Dendritic cell treated with granulocyte-macrophage colony-stimulating factor and Interleukin-4, amounts not matched to agents 40 ng/mL and 50 ng/mL, for 4 days (primary cell): ENCODE measurements around the gene VPS18.

Experiments
- H3K27ac Mint-ChIP-seq: one replicate; pipeline ENCODE4 v1.8.0; 2022; ENCODE audit warnings: mild to moderate bottlenecking, mixed read lengths
- H3K27me3 Mint-ChIP-seq: one replicate; pipeline ENCODE4 v1.8.0; 2022; ENCODE audit warnings: mild to moderate bottlenecking, mixed read lengths
- H3K36me3 Mint-ChIP-seq: one replicate; pipeline ENCODE4 v1.8.0; 2022; ENCODE audit warnings: low read depth, mixed read lengths
- H3K4me1 Mint-ChIP-seq: one replicate; pipeline ENCODE4 v1.8.0; 2022; ENCODE audit warnings: low read depth, mixed read lengths
- H3K4me3 Mint-ChIP-seq: one replicate; pipeline ENCODE4 v1.8.0; 2022; ENCODE audit warnings: mild to moderate bottlenecking, moderate library complexity, mixed read lengths
- H3K9me3 Mint-ChIP-seq: one replicate; pipeline ENCODE4 v1.8.0; 2022; ENCODE audit warnings: mixed read lengths
- intact Hi-C: fragments of 100-400 bp; cut with micrococcal nuclease; formaldehyde crosslinking; loops from one replicate; pipeline ENCODE4 v1.15.0; 2022

VPS18 gene

DNA sequence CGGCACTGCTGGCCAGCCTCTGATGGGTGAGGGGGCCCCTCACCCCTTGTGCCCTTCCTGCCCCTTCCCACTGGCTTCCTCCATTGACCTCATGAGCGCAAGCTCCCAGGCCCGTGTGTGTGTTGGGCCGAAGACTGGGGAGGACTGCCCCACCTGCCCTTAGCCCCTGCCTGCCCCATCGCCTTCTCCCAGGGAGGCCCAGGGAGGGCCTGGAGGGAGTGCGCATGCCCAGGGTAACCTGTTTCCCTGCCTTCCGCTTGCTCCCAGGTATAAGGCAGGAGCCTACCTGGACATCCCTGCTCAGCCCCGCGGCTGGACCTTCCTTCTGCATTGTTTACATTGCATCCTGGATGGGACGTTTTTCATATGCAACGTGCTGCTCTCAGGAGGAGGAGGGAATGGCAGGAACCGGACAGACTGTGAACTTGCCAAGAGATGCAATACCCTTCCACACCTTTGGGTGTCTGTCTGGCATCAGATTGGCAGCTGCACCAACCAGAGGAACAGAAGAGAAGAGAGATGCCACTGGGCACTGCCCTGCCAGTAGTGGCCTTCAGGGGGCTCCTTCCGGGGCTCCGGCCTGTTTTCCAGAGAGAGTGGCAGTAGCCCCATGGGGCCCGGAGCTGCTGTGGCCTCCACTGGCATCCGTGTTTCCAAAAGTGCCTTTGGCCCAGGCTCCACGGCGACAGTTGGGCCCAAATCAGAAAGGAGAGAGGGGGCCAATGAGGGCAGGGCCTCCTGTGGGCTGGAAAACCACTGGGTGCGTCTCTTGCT is 43.7 kb downstream of the VPS18 start:
- Mint-ChIP-seq H3K4me1 (peaks cover 44% of the 10 kb centered on the region), H3K27me3 (peaks cover 16% of the 10 kb centered on the region), H3K36me3 (no peaks in the 10 kb centered on the region), H3K27ac (peak overlapping the region; percentile 14), H3K4me3 (no peak overlapping the region), H3K9me3 (no peaks in the 10 kb centered on the region)
- intact Hi-C loops = no loop called here

DNA sequence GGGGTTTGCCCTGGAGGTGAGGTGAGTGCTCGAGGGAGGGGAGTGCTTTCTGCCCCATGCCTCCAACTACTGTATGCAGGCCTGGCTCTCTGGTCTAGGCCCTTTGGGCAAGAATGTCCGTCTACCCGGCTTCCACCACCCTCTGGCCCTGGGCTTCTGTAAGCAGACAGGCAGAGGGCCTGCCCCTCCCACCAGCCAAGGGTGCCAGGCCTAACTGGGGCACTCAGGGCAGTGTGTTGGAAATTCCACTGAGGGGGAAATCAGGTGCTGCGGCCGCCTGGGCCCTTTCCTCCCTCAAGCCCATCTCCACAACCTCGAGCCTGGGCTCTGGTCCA is 44.3 kb downstream of the VPS18 start:
- no peak overlapping the region for H3K4me3 Mint-ChIP-seq
- H3K27ac Mint-ChIP-seq = peak overlapping the region; percentile 14
- intact Hi-C loops = no loop called here
- no peaks in the 10 kb centered on the region for H3K9me3 Mint-ChIP-seq
- peaks cover 13% of the 10 kb centered on the region for H3K27me3 Mint-ChIP-seq
- H3K4me1 Mint-ChIP-seq = peaks cover 42% of the 10 kb centered on the region
- H3K36me3 Mint-ChIP-seq = no peaks in the 10 kb centered on the region

DNA sequence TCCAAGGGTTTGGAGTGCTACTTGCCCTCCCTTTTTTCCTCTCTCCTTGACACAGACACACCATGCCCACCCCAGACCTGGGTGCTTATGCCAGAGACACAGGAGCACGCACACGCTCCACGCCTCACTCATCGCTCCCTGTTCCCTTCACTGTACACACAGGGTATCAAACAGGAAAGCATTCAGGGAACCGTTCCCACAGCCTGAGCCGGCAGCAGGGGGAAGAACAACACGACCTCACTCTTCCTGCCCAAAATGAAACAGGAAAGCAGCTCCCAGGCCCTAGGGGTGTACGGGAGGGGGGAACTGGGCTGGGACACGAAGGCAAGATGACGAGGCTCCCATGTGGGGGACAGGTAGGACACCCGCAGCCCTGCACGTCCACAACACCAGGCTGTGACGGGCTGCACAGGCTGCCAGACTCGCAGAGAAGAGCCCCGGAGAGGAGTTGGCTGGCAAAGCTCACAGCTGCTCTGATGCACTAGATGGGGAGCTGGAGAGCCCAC is 46.1 kb downstream of the VPS18 start:
- peak overlapping the region; percentile 59 for H3K4me3 Mint-ChIP-seq
- peak overlapping the region; percentile 83 for H3K27ac Mint-ChIP-seq
- peaks cover 48% of the 10 kb centered on the region for H3K4me1 Mint-ChIP-seq
- H3K9me3 Mint-ChIP-seq = no peaks in the 10 kb centered on the region
- H3K27me3 Mint-ChIP-seq = peaks cover 17% of the 10 kb centered on the region
- no peaks in the 10 kb centered on the region for H3K36me3 Mint-ChIP-seq
- intact Hi-C loops = loop anchor here (5.0 kb wide), 1 partner anchor 33 kb away; no protein-coding TSS in a partner anchor

DNA sequence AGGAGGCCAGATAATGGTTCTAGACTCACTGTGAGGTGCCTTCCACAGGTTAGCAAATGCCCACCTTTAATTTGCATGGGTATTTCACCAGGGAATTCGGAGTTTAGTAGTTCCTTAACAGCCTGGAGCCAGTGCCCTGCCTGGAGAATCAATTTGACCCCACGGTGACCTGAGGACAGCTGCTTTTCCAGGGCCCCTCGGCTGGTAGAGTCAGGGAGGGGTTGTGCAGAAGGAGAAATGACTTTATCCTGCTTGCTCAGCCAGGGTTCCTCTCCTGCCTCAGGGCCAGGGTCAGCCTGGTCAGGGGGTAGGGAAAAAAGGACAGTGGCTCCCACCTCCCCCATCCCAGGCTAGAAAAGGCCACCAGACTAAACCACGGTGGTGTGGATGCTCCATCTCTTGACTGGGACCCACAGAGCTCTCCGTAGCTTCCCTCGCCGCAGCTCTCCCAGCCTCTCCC is 46.8 kb downstream of the VPS18 start:
- Mint-ChIP-seq H3K27ac (peak overlapping the region; percentile 83), H3K4me1 (peaks cover 48% of the 10 kb centered on the region), H3K36me3 (no peaks in the 10 kb centered on the region), H3K9me3 (no peaks in the 10 kb centered on the region), H3K27me3 (peaks cover 17% of the 10 kb centered on the region), H3K4me3 (peak overlapping the region; percentile 59)
- intact Hi-C loops = loop anchor here (5.0 kb wide), 1 partner anchor 34 kb away; no protein-coding TSS in a partner anchor

DNA sequence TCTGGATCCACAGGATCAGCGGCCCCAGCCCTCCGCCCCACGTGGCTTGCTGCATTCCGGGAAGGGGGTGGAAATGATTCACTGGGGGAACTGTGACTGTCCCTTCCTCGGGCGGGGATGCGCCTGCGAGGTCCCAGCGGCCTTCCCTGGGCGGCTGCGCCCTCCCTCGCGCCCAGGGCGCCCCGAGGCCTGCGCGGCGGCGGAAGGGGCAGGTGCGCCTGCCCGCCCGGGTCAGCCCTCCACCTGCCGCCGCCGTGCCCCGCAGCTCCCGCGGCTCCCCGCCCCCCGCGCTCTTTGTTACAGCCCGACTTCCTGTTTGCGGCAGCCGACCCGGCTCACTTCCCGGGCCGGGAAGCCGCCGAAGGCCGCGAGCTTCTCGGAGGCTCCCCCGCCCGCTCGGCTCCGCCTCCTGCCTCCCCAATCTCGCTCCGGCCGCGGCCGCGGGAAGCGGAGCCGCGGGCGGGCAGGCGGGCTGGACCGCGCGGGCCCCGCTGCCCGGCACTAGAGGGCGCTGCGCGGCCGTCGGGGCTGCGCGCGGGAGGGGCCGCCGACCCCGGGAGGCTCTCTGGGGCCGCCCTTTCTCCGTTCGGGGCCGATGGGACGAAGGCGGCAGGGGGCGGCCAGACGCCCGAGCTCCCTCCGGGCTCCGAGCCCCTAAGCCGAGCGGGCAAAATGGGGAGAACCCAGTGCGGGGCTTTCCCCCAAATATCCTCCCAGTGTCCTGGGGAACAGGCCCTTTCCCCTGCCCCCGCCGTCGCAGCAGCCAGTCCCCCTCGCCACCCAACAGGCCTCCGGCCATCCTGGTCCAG is 47.5 kb downstream of the VPS18 start:
- peak overlapping the region; percentile 69 for H3K4me3 Mint-ChIP-seq
- no peaks in the 10 kb centered on the region for H3K36me3 Mint-ChIP-seq
- peaks cover 48% of the 10 kb centered on the region for H3K4me1 Mint-ChIP-seq
- H3K27ac Mint-ChIP-seq = peak overlapping the region; percentile 83
- intact Hi-C loops = loop anchor here (5.0 kb wide), 1 partner anchor 34 kb away; no protein-coding TSS in a partner anchor
- H3K9me3 Mint-ChIP-seq = no peaks in the 10 kb centered on the region
- H3K27me3 Mint-ChIP-seq = peaks cover 15% of the 10 kb centered on the region

DNA sequence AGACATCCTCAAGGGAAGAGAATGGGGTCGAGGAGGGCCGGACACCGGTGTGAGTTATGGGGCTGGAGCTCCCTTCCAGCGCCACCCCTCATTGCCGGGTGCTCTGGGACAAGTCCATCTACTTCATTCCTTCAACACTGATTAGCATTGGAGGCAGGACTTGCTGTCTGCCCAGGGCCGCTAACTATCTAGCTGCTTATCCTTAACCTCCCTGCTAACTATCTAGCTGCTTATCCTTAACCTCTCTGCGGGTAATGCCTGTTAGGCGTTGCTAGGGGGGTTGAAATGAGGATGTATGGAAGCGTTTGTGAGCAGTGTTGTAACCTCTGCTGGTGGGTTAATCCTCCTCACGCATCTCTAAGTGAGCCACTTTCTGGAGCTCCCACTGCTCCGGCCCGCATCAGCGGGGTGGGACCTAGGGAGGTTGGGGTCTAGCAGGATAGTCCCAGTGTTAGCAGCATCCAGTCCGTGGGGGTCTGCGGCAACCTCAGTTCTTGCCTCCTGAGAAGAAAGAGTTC is 48.1 kb downstream of the VPS18 start:
- H3K4me1 Mint-ChIP-seq = peaks cover 48% of the 10 kb centered on the region
- H3K27ac Mint-ChIP-seq = peak overlapping the region; percentile 83
- intact Hi-C loops = loop anchor here (5.0 kb wide), 1 partner anchor 35 kb away; no protein-coding TSS in a partner anchor
- no peaks in the 10 kb centered on the region for H3K36me3 Mint-ChIP-seq
- no peaks in the 10 kb centered on the region for H3K9me3 Mint-ChIP-seq
- H3K27me3 Mint-ChIP-seq = peaks cover 15% of the 10 kb centered on the region
- peak overlapping the region; percentile 69 for H3K4me3 Mint-ChIP-seq

DNA sequence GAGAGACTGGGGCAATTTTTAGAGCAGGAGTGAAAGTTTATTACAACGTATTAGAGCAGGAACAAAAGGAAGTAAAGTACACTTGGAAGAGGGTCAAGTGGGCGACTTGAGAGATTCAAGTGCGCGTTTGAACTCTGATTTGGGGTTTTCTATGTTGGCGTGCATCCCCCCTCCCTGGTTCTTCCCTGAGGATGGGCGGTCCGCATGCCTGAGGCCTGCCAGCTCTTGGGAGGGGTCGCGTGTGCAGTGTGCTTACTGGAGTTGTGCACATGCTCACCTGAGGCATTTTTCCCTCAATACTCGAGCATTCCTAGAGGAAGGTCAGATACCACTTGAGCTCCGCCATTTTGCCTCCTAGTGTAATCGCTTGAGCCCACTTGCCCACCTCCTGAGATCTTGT is 48.6 kb downstream of the VPS18 start:
- no peaks in the 10 kb centered on the region for H3K36me3 Mint-ChIP-seq
- peak overlapping the region; percentile 83 for H3K27ac Mint-ChIP-seq
- H3K4me3 Mint-ChIP-seq = peak overlapping the region; percentile 69
- H3K9me3 Mint-ChIP-seq = no peaks in the 10 kb centered on the region
- H3K4me1 Mint-ChIP-seq = peaks cover 48% of the 10 kb centered on the region
- peaks cover 12% of the 10 kb centered on the region for H3K27me3 Mint-ChIP-seq
- intact Hi-C loops = loop anchor here (5.0 kb wide), 1 partner anchor 36 kb away; no protein-coding TSS in a partner anchor

DNA sequence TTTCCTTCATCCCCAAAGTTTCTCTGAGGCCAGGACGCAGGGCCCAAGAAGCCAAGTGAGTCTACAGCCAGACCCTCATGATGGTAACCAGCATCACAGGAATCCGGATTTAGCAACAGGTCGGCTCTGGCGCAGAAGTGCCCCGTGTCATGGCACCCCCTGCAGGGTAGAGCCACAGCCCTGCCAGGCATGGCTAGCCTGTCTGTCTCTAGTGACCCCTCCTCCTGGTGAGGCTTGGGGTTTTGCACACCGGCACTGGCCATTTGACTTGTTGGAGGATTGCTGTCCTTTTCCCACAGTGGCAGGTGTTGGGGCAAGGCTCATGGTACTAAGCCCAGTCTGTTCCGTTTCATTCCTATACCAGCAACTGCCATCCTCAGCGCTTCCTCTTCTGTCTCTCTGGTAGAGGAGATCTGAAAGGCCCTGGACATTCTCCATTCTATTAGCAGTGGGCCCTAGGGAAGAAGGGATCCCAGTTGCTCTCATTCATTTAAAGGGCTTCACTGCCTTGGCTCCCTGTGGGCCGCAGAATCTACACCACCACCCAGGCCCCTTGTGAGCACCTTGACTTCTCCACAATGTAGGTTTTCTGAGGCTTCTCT is 49.6 kb downstream of the VPS18 start:
- Mint-ChIP-seq H3K27ac (no peak overlapping the region), H3K4me1 (peaks cover 48% of the 10 kb centered on the region), H3K36me3 (no peaks in the 10 kb centered on the region), H3K27me3 (peaks cover 11% of the 10 kb centered on the region), H3K4me3 (no peak overlapping the region), H3K9me3 (no peaks in the 10 kb centered on the region)
- intact Hi-C loops = loop anchor here (5.0 kb wide), 1 partner anchor 37 kb away; no protein-coding TSS in a partner anchor

DNA sequence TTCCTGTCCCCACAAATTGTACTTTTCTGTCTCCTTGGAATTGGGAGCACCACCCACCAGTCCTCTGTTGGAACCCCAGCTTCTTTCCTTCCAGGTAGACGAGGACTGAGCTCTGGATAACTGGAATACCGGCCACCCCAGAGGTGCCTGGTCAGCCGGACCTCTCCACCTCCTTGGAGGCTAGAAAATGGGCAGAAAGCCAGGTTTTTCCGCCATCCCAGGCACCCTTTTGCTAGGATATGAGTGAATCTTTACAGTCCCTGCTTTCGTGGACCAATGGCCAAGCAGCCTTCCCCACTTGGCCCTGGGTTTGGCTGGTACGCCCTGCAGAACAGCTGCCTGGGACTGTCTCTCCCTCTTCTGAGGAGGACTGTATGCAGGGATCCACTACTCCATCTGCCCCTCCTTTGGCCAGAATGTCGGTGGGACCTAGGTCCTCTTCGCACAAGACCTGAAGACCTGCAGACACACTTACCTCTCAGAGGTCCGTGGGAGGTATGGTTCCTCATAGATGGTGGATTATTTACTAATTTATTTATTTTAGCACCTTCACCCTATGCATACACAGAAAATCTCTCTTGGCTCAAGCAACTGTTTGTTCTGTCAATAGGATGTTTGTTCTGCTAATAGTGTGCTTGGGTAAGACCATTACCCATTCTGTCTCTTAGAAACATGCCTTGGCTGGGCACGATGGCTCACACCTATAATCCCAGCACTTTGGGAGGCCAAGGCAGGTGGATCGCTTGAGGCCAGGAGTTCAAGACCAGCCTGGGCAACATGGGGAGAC is 50.5 kb downstream of the VPS18 start:
- H3K27ac Mint-ChIP-seq = no peak overlapping the region
- H3K4me3 Mint-ChIP-seq = no peak overlapping the region
- H3K4me1 Mint-ChIP-seq = peaks cover 44% of the 10 kb centered on the region
- no peaks in the 10 kb centered on the region for H3K36me3 Mint-ChIP-seq
- no peaks in the 10 kb centered on the region for H3K9me3 Mint-ChIP-seq
- peaks cover 16% of the 10 kb centered on the region for H3K27me3 Mint-ChIP-seq
- intact Hi-C loops = loop anchor here (5.0 kb wide), 1 partner anchor 37 kb away; no protein-coding TSS in a partner anchor

DNA sequence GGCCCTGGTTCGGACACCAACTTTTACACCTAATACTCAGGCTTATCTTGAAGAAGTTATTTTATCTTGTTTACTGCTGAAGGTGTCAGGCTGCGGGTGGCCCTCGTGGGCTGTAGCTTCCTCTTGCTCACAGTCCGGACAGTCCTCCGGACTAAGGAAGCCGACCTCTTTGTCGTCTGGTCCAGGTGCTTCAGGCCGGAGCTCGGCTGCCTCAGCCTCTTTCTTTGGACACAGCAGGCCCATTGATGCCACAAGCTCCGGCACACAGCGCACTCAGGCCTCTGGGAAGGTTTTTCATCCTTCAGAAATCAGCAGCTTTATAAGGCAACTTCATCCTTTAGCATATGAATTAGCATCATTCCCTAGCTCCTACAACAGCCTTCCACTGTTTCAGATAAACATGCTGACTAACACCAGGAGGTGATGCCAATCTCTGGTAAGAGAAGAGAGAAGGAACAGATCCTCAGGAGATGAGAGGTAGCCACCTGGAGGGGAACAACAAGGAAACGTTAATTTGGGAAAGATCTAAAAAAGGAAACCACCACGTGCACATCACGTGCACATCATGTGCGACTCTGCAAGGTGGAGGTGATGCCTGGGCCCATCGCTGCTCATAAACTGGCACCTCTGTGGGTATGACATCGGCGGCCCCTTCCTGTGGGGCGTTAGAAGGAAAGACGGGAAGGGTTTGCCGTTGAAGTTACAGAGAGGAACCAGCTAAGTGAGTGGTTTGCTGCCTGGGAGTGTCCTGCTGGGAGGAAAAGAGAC is 54.6 kb downstream of the VPS18 start:
- Mint-ChIP-seq H3K36me3 (no peaks in the 10 kb centered on the region), H3K4me3 (no peak overlapping the region), H3K27ac (no peak overlapping the region), H3K9me3 (no peaks in the 10 kb centered on the region), H3K27me3 (peaks cover 21% of the 10 kb centered on the region), H3K4me1 (peaks cover 23% of the 10 kb centered on the region)
- intact Hi-C loops = no loop called here

DNA sequence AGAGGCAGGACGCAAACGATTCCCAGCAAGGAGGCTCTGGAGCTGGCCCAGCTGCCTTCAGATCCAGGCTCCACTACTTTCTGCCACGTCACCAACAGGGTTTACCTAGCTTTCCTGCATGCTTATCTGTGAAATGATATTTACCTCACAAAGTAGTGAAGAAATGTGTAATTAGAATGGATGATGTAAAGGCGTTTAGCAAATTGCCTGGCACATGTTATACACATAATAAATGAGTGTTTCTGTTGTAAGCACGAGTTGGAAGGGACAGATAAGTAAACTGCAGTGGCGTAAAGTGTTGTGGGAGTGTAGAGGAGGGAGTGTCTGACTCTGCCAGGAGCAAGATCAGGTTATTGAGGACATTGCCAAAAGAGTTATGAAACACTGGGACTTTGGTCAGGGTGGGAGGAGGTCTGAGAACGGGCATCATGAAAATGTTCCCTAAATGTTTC is 55.5 kb downstream of the VPS18 start:
- no peaks in the 10 kb centered on the region for H3K9me3 Mint-ChIP-seq
- H3K36me3 Mint-ChIP-seq = no peaks in the 10 kb centered on the region
- no peak overlapping the region for H3K4me3 Mint-ChIP-seq
- H3K27ac Mint-ChIP-seq = no peak overlapping the region
- H3K4me1 Mint-ChIP-seq = peaks cover 22% of the 10 kb centered on the region
- intact Hi-C loops = no loop called here
- peaks cover 20% of the 10 kb centered on the region for H3K27me3 Mint-ChIP-seq

DNA sequence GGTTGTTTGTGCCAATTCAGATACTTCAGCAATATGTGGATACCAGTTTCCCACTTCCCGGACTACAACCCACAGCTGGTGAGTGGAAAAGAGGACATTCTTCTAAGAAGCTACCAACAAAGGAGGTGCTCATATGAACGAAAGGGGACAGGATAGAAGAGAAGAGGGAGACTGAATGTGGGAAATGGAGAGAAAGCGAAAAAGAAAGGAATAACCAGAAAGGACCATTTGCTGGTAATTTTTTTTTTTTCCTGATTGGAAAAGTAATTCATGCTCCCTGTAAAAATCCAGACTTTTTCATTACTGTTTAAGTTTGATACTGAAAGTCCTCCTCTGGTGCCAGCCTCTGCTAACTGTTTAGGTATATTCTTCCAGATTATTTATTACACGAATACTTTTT is 57.5 kb downstream of the VPS18 start:
- no peak overlapping the region for H3K4me3 Mint-ChIP-seq
- peaks cover 23% of the 10 kb centered on the region for H3K27me3 Mint-ChIP-seq
- H3K36me3 Mint-ChIP-seq = no peaks in the 10 kb centered on the region
- no peaks in the 10 kb centered on the region for H3K9me3 Mint-ChIP-seq
- H3K27ac Mint-ChIP-seq = no peak overlapping the region
- peaks cover 22% of the 10 kb centered on the region for H3K4me1 Mint-ChIP-seq
- intact Hi-C loops = no loop called here
